SK-N-SH treated with all-trans-retinoic acid at 6 μM for 48 hours (cell line): Measurements from ENCODE around the gene KCNA10.

ENCODE experiments used
- ARNTL ChIP-seq: fragments of 450-650 bp; formaldehyde crosslinking; IDR thresholded peaks from 2 replicates; pipeline ENCODE4 v1.5.0; 2020; ENCODE audit warnings: low read depth, mild to moderate bottlenecking, moderate library complexity, borderline replicate concordance
- CSDC2 ChIP-seq: fragments of 250-450 bp; sonication (Bioruptor Pico); IDR thresholded peaks from 2 replicates; pipeline ENCODE4 v1.5.0; 2020; ENCODE audit warnings: mild to moderate bottlenecking, moderate library complexity
- GLIS3 ChIP-seq: fragments of 250-450 bp; sonication (Bioruptor Pico); IDR thresholded peaks from 2 replicates; pipeline ENCODE4 v1.5.0; 2020; ENCODE audit warnings: mild to moderate bottlenecking, moderate library complexity
- ISL1 ChIP-seq: fragments of 250-450 bp; sonication (Bioruptor Pico); IDR thresholded peaks from 2 replicates; pipeline ENCODE4 v2.1.2; 2022; ENCODE audit warnings: mild to moderate bottlenecking, moderate library complexity
- ZC3H10 ChIP-seq: fragments of 250-450 bp; sonication (Bioruptor Pico); IDR thresholded peaks from 2 replicates; pipeline ENCODE4 v1.5.1; 2021; ENCODE audit warnings: mild to moderate bottlenecking, moderate library complexity
- ZNF70 ChIP-seq: fragments of 450-650 bp; formaldehyde crosslinking; IDR thresholded peaks from 2 replicates; pipeline ENCODE4 v1.5.0; 2020; ENCODE audit warnings: mild to moderate bottlenecking, moderate library complexity
- TF ChIP-seq, protein P1 (sequence below): fragments of 250-450 bp; sonication (Bioruptor Pico); IDR thresholded peaks from 2 replicates; pipeline ENCODE4 v1.5.1; 2020; ENCODE audit warnings: low read depth, mild to moderate bottlenecking, moderate library complexity

DNA sequence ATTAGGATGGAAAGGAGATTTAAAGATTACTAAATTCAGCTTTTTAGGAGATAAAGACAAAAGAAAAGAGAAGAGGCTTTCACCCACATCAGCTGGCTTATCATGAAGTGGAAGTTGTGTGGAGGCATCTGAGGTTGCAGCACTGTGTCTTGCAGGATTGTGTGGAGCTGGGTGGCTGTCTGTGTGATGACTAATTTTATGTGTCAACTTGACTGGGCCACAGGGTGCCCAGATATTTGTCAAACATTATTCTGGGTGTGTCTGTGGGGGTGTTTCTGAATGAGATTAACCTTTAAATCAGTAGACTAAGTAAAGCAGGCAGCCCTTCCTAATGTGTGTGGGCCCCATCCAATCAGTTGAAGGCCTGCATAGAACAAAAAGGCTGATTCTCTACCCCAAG, 3.9 kb downstream of the KCNA10 start:
- TF ChIP-seq, protein P1, sequence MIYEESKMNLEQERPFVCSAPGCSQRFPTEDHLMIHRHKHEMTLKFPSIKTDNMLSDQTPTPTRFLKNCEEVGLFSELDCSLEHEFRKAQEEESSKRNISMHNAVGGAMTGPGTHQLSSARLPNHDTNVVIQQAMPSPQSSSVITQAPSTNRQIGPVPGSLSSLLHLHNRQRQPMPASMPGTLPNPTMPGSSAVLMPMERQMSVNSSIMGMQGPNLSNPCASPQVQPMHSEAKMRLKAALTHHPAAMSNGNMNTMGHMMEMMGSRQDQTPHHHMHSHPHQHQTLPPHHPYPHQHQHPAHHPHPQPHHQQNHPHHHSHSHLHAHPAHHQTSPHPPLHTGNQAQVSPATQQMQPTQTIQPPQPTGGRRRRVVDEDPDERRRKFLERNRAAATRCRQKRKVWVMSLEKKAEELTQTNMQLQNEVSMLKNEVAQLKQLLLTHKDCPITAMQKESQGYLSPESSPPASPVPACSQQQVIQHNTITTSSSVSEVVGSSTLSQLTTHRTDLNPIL (CRISPR knock-in tag): no peak
- TF ChIP-seq ISL1 (CRISPR knock-in tag) (no peak), ZC3H10 (CRISPR knock-in tag) (no peak), GLIS3 (CRISPR knock-in tag) (no peak), ARNTL (CRISPR knock-in tag) (no peak), ZNF70 (no peak), CSDC2 (CRISPR knock-in tag) (no peak)
